ENCODE results near the gene CCNI2.

The CCNI2 gene

DNA sequence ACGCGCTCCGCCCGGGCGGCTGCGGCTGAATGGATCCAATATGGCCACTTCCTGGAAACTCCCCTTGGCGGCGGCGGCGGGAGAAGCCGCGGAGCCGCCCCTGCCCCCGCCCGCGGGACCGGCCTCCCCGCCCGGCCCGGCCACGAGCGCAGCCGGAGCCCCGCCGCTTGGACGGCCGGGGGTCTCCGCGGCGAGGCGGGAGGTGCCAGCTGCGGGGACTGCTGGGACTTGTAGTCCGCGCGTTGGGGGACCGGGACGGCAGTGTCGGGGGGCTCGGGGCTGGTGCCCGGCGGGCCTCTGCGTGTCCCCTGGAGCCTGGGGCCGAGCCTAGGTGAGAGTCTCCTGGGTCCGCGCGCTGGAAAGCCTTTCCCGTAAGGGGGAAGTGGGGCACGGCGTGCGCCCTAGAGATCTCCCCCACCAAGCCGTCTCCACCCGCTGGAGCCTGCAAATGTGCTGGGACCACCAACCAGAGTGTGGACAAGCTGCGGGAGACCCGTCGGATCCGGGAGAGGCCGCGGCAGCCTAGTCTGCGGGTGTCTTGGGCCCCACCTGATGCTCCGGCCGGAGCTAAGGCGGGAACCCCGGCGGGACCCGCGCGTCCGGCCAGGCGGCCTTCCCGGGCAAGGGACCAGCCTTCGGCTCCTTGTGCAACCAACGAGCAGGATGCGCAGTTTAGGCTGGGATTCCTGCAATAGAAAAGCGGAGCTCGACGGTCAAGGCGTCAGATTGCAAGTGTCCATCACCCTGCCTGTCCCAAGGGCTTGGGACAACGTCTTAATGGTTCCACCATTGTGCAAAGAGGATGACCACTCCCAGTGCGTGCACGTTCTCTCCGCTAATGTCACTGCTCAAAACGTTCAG lies 30.2 kb downstream of the CCNI2 start, which contains the start of gene SEPTIN8:
Gene SEPTIN8, minus strand, starts transcription at position 31 of the 861 bp plus-strand sequence. CDS start 102 bp downstream, outside the sequence.
- Histone ChIP-seq H3K4me1 (ENCODE audit: insufficient read depth, low read length) (peaks cover 28% of the 10 kb centered on the region), H3K9ac (ENCODE audit: low read length) (peak within 1 kb of the TSS; percentile 57), H3K27me3 (ENCODE audit: control insufficient read depth in 1 of 2, insufficient read depth in 2 of 2, low read length in 2 of 2) (no peaks in the 10 kb centered on the region), H3K9me3 (ENCODE audit: low read length) (no peaks in the 10 kb centered on the region), H3K27ac (ENCODE audit: low read depth, low read length) (peak within 1 kb of the TSS; percentile 47), H3K4me3 (ENCODE audit: low read depth in 1 of 2, low read length in 2 of 2) (peak within 1 kb of the TSS; percentile 75 to 76), H3K36me3 (ENCODE audit: insufficient read depth, low read length) (no peaks in the 10 kb centered on the region)

DNA sequence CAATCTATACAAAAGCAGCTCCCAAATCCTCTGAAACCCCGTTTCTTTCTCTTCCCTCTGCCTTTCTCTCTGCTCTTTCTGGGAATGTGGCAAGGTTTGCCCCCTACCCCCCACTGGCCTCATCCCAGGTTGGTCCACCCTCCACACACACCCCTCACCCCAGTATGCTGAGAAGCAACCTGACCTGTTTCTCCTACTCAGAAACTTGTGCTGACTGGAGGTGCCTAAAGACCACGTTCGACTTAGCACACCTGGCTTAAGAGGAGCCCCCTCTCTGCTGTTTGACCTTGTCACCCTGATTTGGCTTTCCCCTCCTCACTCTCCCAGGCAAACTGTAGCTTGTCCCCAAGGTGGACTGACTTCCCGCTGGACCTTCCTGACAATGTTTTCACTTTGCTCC lies 30.9 kb downstream of the CCNI2 start:
- Histone ChIP-seq H3K4me1 (ENCODE audit: insufficient read depth, low read length) (peaks cover 28% of the 10 kb centered on the region), H3K4me3 (ENCODE audit: low read depth in 1 of 2, low read length in 2 of 2) (peak overlapping the region; percentile 75 to 76), H3K27ac (ENCODE audit: low read depth, low read length) (no peak overlapping the region), H3K9me3 (ENCODE audit: low read length) (no peaks in the 10 kb centered on the region), H3K27me3 (ENCODE audit: control insufficient read depth in 1 of 2, insufficient read depth in 2 of 2, low read length in 2 of 2) (no peaks in the 10 kb centered on the region), H3K9ac (ENCODE audit: low read length) (peak overlapping the region; percentile 57), H3K36me3 (ENCODE audit: insufficient read depth, low read length) (no peaks in the 10 kb centered on the region)

DNA sequence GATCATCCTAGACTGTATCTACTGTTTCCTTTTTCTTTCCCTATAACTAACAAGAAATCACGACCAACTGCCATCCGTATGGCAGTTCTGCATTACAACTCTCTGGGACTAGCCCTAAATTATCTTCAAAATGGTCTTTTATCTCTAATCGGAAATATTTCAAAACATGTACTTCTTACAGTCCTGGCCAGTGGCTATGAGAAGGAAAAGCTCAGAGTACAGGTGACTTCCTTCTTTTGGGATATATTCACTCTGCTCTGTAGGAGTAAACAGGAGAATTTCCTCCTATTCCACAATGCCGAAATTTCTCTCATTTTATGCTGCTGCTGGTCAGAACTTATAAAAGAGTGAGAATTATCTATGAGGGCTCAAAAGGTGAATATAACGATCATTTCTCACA lies 31.6 kb downstream of the CCNI2 start:
- no peak overlapping the region for H3K4me3 ChIP-seq (ENCODE audit: low read depth in 1 of 2, low read length in 2 of 2)
- no peaks in the 10 kb centered on the region for H3K27me3 ChIP-seq (ENCODE audit: control insufficient read depth in 1 of 2, insufficient read depth in 2 of 2, low read length in 2 of 2)
- H3K9ac ChIP-seq (ENCODE audit: low read length), result no peak overlapping the region
- H3K27ac ChIP-seq (ENCODE audit: low read depth, low read length), result no peak overlapping the region
- peaks cover 28% of the 10 kb centered on the region for H3K4me1 ChIP-seq (ENCODE audit: insufficient read depth, low read length)
- no peaks in the 10 kb centered on the region for H3K36me3 ChIP-seq (ENCODE audit: insufficient read depth, low read length)
- H3K9me3 ChIP-seq (ENCODE audit: low read length), result no peaks in the 10 kb centered on the region

DNA sequence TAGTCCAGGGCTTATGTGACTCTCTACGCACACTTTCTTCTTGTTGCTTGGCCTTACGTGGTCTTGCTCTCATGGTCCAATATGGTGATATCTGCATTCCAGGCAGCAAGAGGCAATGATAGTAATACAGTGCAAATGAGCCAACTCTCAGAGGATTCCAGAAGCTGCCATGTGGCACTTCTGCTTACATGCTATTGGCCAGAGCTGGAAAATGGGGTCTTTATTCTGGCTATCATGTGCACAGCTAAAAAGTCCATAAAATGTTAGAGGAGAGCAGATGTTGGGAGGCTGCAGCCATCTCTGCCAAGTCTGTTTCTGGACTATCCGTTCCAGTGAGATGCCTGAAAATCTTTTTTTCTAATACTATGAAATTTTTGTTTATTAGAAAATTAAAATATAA lies 32.7 kb downstream of the CCNI2 start:
- H3K27ac ChIP-seq (ENCODE audit: low read depth, low read length), result no peak overlapping the region
- H3K27me3 ChIP-seq (ENCODE audit: control insufficient read depth in 1 of 2, insufficient read depth in 2 of 2, low read length in 2 of 2), result no peaks in the 10 kb centered on the region
- H3K9me3 ChIP-seq (ENCODE audit: low read length), result no peaks in the 10 kb centered on the region
- no peak overlapping the region for H3K9ac ChIP-seq (ENCODE audit: low read length)
- H3K4me3 ChIP-seq (ENCODE audit: low read depth in 1 of 2, low read length in 2 of 2), result no peak overlapping the region
- H3K4me1 ChIP-seq (ENCODE audit: insufficient read depth, low read length), result peaks cover 25% of the 10 kb centered on the region
- H3K36me3 ChIP-seq (ENCODE audit: insufficient read depth, low read length), result no peaks in the 10 kb centered on the region

DNA sequence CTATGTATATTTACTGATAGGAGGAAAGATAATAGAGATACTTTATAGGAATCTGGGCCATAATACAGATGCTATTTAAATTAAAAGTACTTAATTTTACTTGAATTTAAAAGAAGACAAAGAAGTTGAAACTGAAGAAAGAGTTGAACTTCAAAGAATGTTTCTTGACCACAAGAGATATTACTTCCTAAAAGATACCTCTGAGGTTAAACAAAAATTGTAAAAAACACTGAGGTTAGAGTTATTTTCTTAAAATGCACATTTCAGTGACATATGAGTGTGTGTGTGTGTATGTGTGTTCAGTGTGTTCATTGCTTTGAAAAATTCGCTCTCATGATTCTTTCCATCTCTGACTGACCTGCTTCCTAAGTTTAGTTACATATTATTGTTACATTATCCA lies 33.4 kb downstream of the CCNI2 start:
- H3K27ac ChIP-seq (ENCODE audit: low read depth, low read length), result no peak overlapping the region
- peaks cover 19% of the 10 kb centered on the region for H3K4me1 ChIP-seq (ENCODE audit: insufficient read depth, low read length)
- no peak overlapping the region for H3K9ac ChIP-seq (ENCODE audit: low read length)
- H3K36me3 ChIP-seq (ENCODE audit: insufficient read depth, low read length), result no peaks in the 10 kb centered on the region
- H3K27me3 ChIP-seq (ENCODE audit: control insufficient read depth in 1 of 2, insufficient read depth in 2 of 2, low read length in 2 of 2), result no peaks in the 10 kb centered on the region
- H3K9me3 ChIP-seq (ENCODE audit: low read length), result no peaks in the 10 kb centered on the region
- H3K4me3 ChIP-seq (ENCODE audit: low read depth in 1 of 2, low read length in 2 of 2), result no peak overlapping the region

DNA sequence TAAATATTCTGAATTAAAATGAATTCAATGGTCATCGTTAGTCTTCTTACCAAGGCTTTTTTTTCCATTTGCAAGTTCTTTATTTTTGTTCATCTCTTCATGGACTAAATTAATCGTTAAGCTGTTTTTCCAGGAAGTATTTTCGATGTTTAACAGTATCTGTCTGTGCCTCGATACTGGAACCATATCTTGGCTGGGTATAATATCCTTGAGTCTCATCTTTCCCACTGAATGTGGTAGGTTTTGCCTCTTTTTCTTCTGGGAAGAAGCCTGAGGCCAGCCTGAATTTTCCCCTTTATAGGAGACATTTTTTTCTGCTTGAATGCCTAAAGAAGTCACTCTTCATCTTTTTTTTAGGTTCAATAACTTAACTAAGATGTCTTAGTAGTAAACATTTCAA lies 33.8 kb downstream of the CCNI2 start:
- no peaks in the 10 kb centered on the region for H3K9me3 ChIP-seq (ENCODE audit: low read length)
- H3K36me3 ChIP-seq (ENCODE audit: insufficient read depth, low read length), result no peaks in the 10 kb centered on the region
- H3K4me3 ChIP-seq (ENCODE audit: low read depth in 1 of 2, low read length in 2 of 2), result no peak overlapping the region
- H3K9ac ChIP-seq (ENCODE audit: low read length), result no peak overlapping the region
- no peak overlapping the region for H3K27ac ChIP-seq (ENCODE audit: low read depth, low read length)
- peaks cover 15% of the 10 kb centered on the region for H3K4me1 ChIP-seq (ENCODE audit: insufficient read depth, low read length)
- no peaks in the 10 kb centered on the region for H3K27me3 ChIP-seq (ENCODE audit: control insufficient read depth in 1 of 2, insufficient read depth in 2 of 2, low read length in 2 of 2)

DNA sequence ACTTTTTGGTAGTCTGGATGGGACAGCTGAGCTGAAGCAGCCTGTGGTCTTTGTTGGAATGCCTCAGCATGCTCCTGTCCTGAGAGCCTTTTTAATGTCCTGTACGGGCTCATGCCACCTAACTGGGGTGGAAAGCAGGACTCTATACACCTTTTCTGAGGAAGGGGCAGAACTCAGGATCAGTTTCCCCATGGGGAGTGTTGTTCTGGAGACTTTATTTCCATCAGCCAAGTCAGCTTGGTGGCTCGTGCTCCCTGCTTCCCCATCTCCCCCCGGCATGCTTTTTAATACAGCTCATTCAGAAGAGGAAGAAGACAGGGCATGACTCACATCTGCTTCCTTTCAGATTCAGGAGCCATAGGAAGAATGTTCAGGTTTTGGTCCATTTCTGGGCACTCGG lies 34.9 kb downstream of the CCNI2 start:
- Histone ChIP-seq H3K27ac (ENCODE audit: low read depth, low read length) (no peak overlapping the region), H3K9me3 (ENCODE audit: low read length) (no peaks in the 10 kb centered on the region), H3K4me3 (ENCODE audit: low read depth in 1 of 2, low read length in 2 of 2) (no peak overlapping the region), H3K36me3 (ENCODE audit: insufficient read depth, low read length) (no peaks in the 10 kb centered on the region), H3K4me1 (ENCODE audit: insufficient read depth, low read length) (peaks cover 10% of the 10 kb centered on the region), H3K27me3 (ENCODE audit: control insufficient read depth in 1 of 2, insufficient read depth in 2 of 2, low read length in 2 of 2) (no peaks in the 10 kb centered on the region), H3K9ac (ENCODE audit: low read length) (no peak overlapping the region)

DNA sequence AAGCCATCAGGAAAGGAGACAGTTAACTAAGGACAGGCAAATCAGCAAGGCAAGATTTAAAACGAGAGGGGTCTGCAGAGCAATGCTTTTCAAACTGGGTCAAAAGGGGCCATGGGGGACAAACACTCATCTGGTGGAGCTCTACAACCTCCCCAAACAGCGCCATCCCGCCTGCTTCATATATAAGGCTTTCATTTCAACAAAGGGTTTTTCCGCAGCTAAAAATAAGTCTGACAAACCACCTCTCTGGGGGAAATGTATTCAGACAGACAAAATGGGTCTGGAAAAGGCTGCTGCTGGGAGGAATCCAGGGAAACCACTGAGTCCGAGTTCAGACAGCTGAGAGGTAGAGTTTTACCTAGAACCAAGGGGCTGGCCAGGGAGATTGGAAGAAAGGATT lies 38.1 kb downstream of the CCNI2 start:
- Histone ChIP-seq H3K4me1 (ENCODE audit: insufficient read depth, low read length) (no peaks in the 10 kb centered on the region), H3K36me3 (ENCODE audit: insufficient read depth, low read length) (no peaks in the 10 kb centered on the region), H3K9ac (ENCODE audit: low read length) (no peak overlapping the region), H3K27me3 (ENCODE audit: control insufficient read depth in 1 of 2, insufficient read depth in 2 of 2, low read length in 2 of 2) (no peaks in the 10 kb centered on the region), H3K9me3 (ENCODE audit: low read length) (no peaks in the 10 kb centered on the region), H3K4me3 (ENCODE audit: low read depth in 1 of 2, low read length in 2 of 2) (no peak overlapping the region), H3K27ac (ENCODE audit: low read depth, low read length) (no peak overlapping the region)

DNA sequence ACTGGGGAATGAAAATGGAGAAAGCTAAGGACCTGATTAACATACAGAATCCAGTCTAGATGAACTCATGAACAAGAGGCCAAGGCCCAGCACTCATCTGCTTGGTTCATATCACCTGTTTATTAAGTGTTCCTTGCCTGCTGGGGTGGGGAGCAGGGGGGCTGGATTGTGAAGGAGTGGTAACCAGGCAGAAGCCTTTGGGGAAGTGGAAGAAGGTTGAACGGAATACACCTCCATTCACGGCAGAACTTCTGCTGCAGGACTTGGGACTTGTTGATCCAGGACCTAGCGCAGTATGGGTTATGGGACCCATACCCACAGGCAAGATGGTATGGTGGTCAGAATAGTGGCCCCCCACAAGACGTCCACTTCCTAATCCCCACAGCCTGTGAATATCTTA lies 38.6 kb downstream of the CCNI2 start:
- Histone ChIP-seq H3K9me3 (ENCODE audit: low read length) (no peaks in the 10 kb centered on the region), H3K9ac (ENCODE audit: low read length) (no peak overlapping the region), H3K36me3 (ENCODE audit: insufficient read depth, low read length) (no peaks in the 10 kb centered on the region), H3K4me3 (ENCODE audit: low read depth in 1 of 2, low read length in 2 of 2) (no peak overlapping the region), H3K27ac (ENCODE audit: low read depth, low read length) (no peak overlapping the region), H3K27me3 (ENCODE audit: control insufficient read depth in 1 of 2, insufficient read depth in 2 of 2, low read length in 2 of 2) (no peaks in the 10 kb centered on the region), H3K4me1 (ENCODE audit: insufficient read depth, low read length) (no peaks in the 10 kb centered on the region)

DNA sequence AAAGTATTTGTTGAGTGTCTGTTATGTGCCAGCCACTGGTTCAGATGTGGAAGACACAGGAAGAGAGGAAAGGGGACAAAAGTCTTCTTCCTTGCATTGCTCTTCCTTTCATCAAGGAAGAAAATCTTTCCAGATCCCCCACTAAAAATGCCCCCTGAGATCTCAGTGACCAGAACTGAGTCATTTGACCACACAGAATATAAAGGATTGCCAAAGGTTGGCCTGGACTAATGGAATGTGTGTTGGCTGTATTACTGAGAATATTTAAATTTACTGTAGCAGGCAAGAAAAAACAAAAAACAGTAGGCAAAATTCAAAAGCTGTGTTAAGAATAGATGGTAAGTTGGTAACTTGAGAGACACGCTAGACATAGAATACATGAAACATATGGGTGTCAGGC lies 39.9 kb downstream of the CCNI2 start:
- H3K4me1 ChIP-seq (ENCODE audit: insufficient read depth, low read length), result no peaks in the 10 kb centered on the region
- H3K9ac ChIP-seq (ENCODE audit: low read length), result no peak overlapping the region
- no peaks in the 10 kb centered on the region for H3K9me3 ChIP-seq (ENCODE audit: low read length)
- H3K27ac ChIP-seq (ENCODE audit: low read depth, low read length), result no peak overlapping the region
- no peaks in the 10 kb centered on the region for H3K36me3 ChIP-seq (ENCODE audit: insufficient read depth, low read length)
- no peak overlapping the region for H3K4me3 ChIP-seq (ENCODE audit: low read depth in 1 of 2, low read length in 2 of 2)
- no peaks in the 10 kb centered on the region for H3K27me3 ChIP-seq (ENCODE audit: control insufficient read depth in 1 of 2, insufficient read depth in 2 of 2, low read length in 2 of 2)

DNA sequence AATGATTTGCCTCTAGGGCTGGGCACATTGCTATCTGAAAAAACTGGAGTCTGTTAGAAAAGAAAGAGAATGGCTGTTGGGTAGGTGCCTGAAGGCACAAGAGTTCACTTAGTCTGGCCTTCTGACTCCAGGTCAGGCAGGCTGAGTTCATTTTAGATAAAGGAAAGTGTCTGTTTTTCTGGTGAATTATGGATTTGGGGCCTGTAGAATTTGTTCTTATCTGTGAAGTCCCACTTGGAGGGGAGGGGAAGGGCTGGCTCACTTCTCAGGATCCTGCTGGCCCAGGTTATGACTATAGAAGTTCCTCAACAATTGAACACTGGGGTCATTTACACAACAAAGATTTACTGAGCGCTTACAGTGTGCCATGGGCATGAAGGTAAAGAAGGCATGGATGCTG lies 41.3 kb downstream of the CCNI2 start:
- Histone ChIP-seq H3K4me3 (ENCODE audit: low read depth in 1 of 2, low read length in 2 of 2) (no peak overlapping the region), H3K4me1 (ENCODE audit: insufficient read depth, low read length) (no peaks in the 10 kb centered on the region)

More for the DNA sequence above, 41.3 kb downstream of the CCNI2 start:
- Histone ChIP-seq H3K27me3 (ENCODE audit: control insufficient read depth in 1 of 2, insufficient read depth in 2 of 2, low read length in 2 of 2) (no peaks in the 10 kb centered on the region), H3K9ac (ENCODE audit: low read length) (no peak overlapping the region), H3K27ac (ENCODE audit: low read depth, low read length) (no peak overlapping the region), H3K36me3 (ENCODE audit: insufficient read depth, low read length) (no peaks in the 10 kb centered on the region), H3K9me3 (ENCODE audit: low read length) (no peaks in the 10 kb centered on the region)

All from muscle layer of colon (tissue), 2 donors.